Kidney (tissue), 14 donors: ENCODE measurements around the gene TMEM51. TPM values are rescaled to one million over a fixed set of nuclear protein-coding genes. Genes with fewer than 3 reads are reported as not detected.

Experiments
- DNase-seq, 5 donors: peaks; one replicate each; pipeline ENCODE4 v3.0.0-alpha.2; 2013 to 2020
- FAIRE-seq: peaks from 2 replicates; lab custom pipeline; 2012; peaks lifted over from hg19 to GRCh38; lab: Jason Lieb, UNC
- H3K27ac ChIP-seq, 2 donors: one replicate each; pipeline ENCODE4 v1.7.0; 2013; ENCODE audit warnings: low read depth in 2 of 2, low read length in 2 of 2, inconsistent platforms in 1 of 2
- H3K27me3 ChIP-seq: one replicate; pipeline ENCODE4 v1.7.1; 2013; ENCODE audit warnings: low read length, inconsistent platforms; ENCODE audit not compliant: control insufficient read depth, insufficient read depth
- H3K36me3 ChIP-seq, 3 donors: one replicate each; pipeline versions ENCODE4 v1.7.0 to v1.7.1; 2013; ENCODE audit warnings: low read length in 3 of 3, control low read depth in 1 of 3, inconsistent platforms in 1 of 3; ENCODE audit not compliant: insufficient read depth in 3 of 3, control insufficient read depth in 2 of 3
- H3K4me1 ChIP-seq, 3 donors: one replicate each; pipeline versions ENCODE4 v1.7.0 to v1.7.1; 2013; ENCODE audit warnings: low read length in 3 of 3, inconsistent platforms in 1 of 3, low read depth in 1 of 3; ENCODE audit not compliant: control insufficient read depth in 2 of 3, insufficient read depth in 2 of 3
- H3K4me3 ChIP-seq, 3 donors: one replicate each; pipeline versions ENCODE4 v1.7.0 to v1.8.1; 2013; ENCODE audit warnings: low read length in 3 of 3, control low read depth in 1 of 3, inconsistent platforms in 1 of 3
- H3K9ac ChIP-seq, 3 donors: one replicate each; pipeline versions ENCODE4 v1.7.0 to v1.7.1; 2013; ENCODE audit warnings: low read length in 3 of 3, control low read depth in 1 of 3, inconsistent platforms in 1 of 3
- H3K9me3 ChIP-seq, 3 donors: one replicate each; pipeline versions ENCODE4 v1.7.0 to v1.7.1; 2013; ENCODE audit warnings: low read length in 3 of 3, control low read depth in 1 of 3, inconsistent platforms in 1 of 3; ENCODE audit not compliant: control insufficient read depth in 2 of 3, insufficient read depth in 1 of 3
- intact Hi-C: fragments of 100-400 bp; cut with DNase I; formaldehyde crosslinking; loops from one replicate; pipeline ENCODE4 v1.11.1; 2022
- polyA plus RNA-seq: library from polyadenylated mRNA; stranded (reverse); fragments of 350-450 nt; fragmentation: Illumina TruSeq; extraction: RNeasy Lipid Tissue Mini Kit (QIAGEN cat#74804); gene quantifications from one replicate; pipeline ENCODE4 v1.2.3, GENCODE V29; 2014; ENCODE audit warnings: low read depth, low replicate concordance; ENCODE audit not compliant: insufficient read depth
- total RNA-seq: library from RNA; stranded (reverse); fragmentation: NEBNext Ultra II Directional; extraction: Animal tissue kit (Norgen Biotek cat#: 25700); gene quantifications from one replicate; pipeline ENCODE4 v1.2.1, GENCODE V29; 2021
- TF ChIP-seq, protein P1 (sequence below): IDR thresholded peaks from 3 replicates; pipeline ENCODE4 v1.5.1; 2012; ENCODE audit warnings: mild to moderate bottlenecking, moderate library complexity, borderline replicate concordance; ENCODE audit not compliant: insufficient read depth; ENCODE audit errors: extremely low read depth
- donor health status: control.
- donor health status: control.
- donor health status: control.
- donor health status: control.
- donor health status: control.
- donor health status: DM: yes; HTN: yes; CAD: no.
- donor health status: Normal renal cell carcinoma (clear cell type).

The TMEM51 gene
- total and polyA plus RNA-seq, 2 donors from 2014 or later: 38.1 to 48.4 TPM

GRCh38 chr1:15186073-15186845 is 32.7 kb downstream of the TMEM51 start:
- peaks cover 0 to 48% (median 48%) of the 10 kb centered on the region in 3 donors for H3K4me1 ChIP-seq
- TF ChIP-seq, protein P1, sequence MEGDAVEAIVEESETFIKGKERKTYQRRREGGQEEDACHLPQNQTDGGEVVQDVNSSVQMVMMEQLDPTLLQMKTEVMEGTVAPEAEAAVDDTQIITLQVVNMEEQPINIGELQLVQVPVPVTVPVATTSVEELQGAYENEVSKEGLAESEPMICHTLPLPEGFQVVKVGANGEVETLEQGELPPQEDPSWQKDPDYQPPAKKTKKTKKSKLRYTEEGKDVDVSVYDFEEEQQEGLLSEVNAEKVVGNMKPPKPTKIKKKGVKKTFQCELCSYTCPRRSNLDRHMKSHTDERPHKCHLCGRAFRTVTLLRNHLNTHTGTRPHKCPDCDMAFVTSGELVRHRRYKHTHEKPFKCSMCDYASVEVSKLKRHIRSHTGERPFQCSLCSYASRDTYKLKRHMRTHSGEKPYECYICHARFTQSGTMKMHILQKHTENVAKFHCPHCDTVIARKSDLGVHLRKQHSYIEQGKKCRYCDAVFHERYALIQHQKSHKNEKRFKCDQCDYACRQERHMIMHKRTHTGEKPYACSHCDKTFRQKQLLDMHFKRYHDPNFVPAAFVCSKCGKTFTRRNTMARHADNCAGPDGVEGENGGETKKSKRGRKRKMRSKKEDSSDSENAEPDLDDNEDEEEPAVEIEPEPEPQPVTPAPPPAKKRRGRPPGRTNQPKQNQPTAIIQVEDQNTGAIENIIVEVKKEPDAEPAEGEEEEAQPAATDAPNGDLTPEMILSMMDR: no peak
- H3K27ac ChIP-seq: peak overlapping the region; percentile 58 to 66
- peak overlapping the region in 1 of 3 donors; percentile 21 for H3K9ac ChIP-seq
- DNase-seq (no peak), FAIRE-seq (no peak)
- no peaks in the 10 kb centered on the region for H3K9me3 ChIP-seq
- no peaks in the 10 kb centered on the region for H3K27me3 ChIP-seq
- intact Hi-C loops: no loop called here
- no peak overlapping the region for H3K4me3 ChIP-seq
- H3K36me3 ChIP-seq: no peaks in the 10 kb centered on the region

DNA sequence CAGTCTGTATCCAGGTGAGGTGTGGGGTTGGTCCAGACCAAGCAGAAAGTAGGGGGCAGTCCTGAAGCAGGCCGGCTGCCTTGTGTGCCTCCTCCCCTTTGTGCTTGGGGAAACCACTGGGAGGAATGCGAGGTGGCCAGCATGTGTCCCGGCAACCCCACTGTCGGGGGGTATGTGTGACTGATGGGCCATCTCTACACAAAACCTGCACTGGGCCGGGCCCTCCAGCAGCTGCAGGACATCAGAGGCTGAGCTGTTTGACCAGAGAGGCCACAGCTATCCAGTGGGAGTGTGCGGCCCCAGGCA is 33.3 kb downstream of the TMEM51 start:
- Histone ChIP-seq H3K27ac (peak overlapping the region; percentile 57 to 58), H3K4me1 (peaks cover 0 to 50% (median 49%) of the 10 kb centered on the region in 3 donors), H3K9ac (peak overlapping the region in 1 of 3 donors; percentile 21), H3K27me3 (no peaks in the 10 kb centered on the region), H3K4me3 (no peak overlapping the region), H3K9me3 (no peaks in the 10 kb centered on the region), H3K36me3 (no peaks in the 10 kb centered on the region)
- TF ChIP-seq, protein P1: no peak
- intact Hi-C loops: no loop called here
- FAIRE-seq (no peak), DNase-seq (peak in 1 of 5 donors; percentile 37)

- intact Hi-C loops: no loop called here
- FAIRE-seq: no peak
- H3K4me1 ChIP-seq: peaks cover 0 to 50% (median 48%) of the 10 kb centered on the region in 3 donors
- no peaks in the 10 kb centered on the region for H3K27me3 ChIP-seq
- H3K4me3 ChIP-seq: no peak overlapping the region
- peak overlapping the region; percentile 58 to 79 for H3K27ac ChIP-seq
- peak in 4 of 5 donors; percentile 57 to 78 (median 75) for DNase-seq
- TF ChIP-seq, protein P1: no peak
- peak overlapping the region in 1 of 3 donors; percentile 62 for H3K9ac ChIP-seq
- H3K36me3 ChIP-seq: no peaks in the 10 kb centered on the region
- no peaks in the 10 kb centered on the region for H3K9me3 ChIP-seq
Measured at GRCh38 chr1:15187175-15188129, 33.9 kb downstream of the TMEM51 start.
